Esophagus muscularis mucosa (tissue), 3 donors: ENCODE measurements around the gene NACC1.

ENCODE experiments used
- EP300 ChIP-seq: sonication (generic); formaldehyde crosslinking; IDR thresholded peaks from one replicate; pipeline ENCODE4 v1.6.1; 2017; ENCODE audit warnings: antibody characterized with exemption
- POLR2A ChIP-seq: fragments of 450-650 bp; IDR thresholded peaks from one replicate; pipeline ENCODE4 v1.6.1; 2017; ENCODE audit warnings: antibody characterized with exemption, moderate library complexity, mild to moderate bottlenecking, low read depth
- POLR2AphosphoS5 ChIP-seq, 2 donors: sonication (generic); formaldehyde crosslinking; IDR thresholded peaks; one replicate each; pipeline ENCODE4 v1.6.1; 2017; ENCODE audit warnings: antibody characterized with exemption in 2 of 2

DNA sequence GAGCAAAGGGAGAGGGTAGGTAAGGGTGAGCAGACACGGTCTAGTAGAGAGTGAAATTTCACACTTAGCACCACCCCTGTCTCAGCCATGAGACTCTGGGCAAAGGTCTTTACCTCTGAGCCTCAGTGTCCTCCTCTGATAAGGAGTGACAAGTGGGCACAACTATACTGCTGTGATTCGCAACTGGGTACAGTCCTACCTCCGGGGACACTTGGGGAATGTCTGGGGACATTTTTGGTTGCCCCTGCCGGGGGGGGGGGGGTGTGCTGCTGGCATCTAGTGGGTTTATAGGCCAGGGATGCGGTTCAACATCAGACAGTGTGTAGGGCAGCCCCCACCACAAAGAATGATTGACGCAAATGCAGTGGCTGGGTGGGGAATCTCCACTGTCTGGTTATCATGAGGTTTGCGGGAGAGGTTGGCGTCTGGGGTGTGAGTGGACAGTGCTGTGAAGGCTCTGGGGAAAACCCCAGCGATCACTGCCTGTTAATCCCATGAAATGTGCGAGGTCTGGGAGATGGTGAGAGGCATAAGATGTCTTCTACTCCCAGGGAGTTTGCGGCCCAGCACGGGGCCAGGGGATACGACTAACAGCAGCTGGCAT, 4.3 kb downstream of the NACC1 start:
- TF ChIP-seq POLR2AphosphoS5 (IDR thresholded peaks at IDR 0.05) (no peak), EP300 (no peak), POLR2A (no peak)
